Chondrocyte (in vitro differentiated cells): ENCODE data around the gene TMIE. TPM values are rescaled to one million over a fixed set of nuclear protein-coding genes. Genes with fewer than 3 reads are reported as not detected.

ENCODE experiments used
- DNase-seq: peaks from one replicate; pipeline ENCODE4 v3.0.0; 2021; ENCODE audit warnings: mixed read lengths, low spot score
- H3K27ac Mint-ChIP-seq: one replicate; pipeline ENCODE4 v1.8.0; 2021; ENCODE audit warnings: mild to moderate bottlenecking, moderate library complexity, mixed read lengths; ENCODE audit not compliant: unreplicated experiment
- H3K27me3 Mint-ChIP-seq: 2 replicates; pipeline ENCODE4 v1.8.0; 2021; ENCODE audit warnings: low read depth, mixed read lengths
- H3K36me3 Mint-ChIP-seq: 2 replicates; pipeline ENCODE4 v1.8.0; 2021; ENCODE audit warnings: low read depth, mixed read lengths
- H3K4me1 Mint-ChIP-seq: 2 replicates; pipeline ENCODE4 v1.8.0; 2021; ENCODE audit warnings: low read depth, mild to moderate bottlenecking, mixed read lengths
- H3K4me3 Mint-ChIP-seq: one replicate; pipeline ENCODE4 v1.8.0; 2021; ENCODE audit warnings: mild to moderate bottlenecking, moderate library complexity, mixed read lengths; ENCODE audit not compliant: unreplicated experiment
- H3K9me3 Mint-ChIP-seq: 2 replicates; pipeline ENCODE4 v1.8.0; 2021; ENCODE audit warnings: low read depth, mixed read lengths
- total RNA-seq: library from RNA; stranded (reverse); gene quantifications from 3 replicates; pipeline ENCODE4 v1.2.1, GENCODE V29; 2021
- TF ChIP-seq, protein P1 (sequence below): fragments of 200-600 bp; sonication (generic); IDR thresholded peaks from 2 replicates; pipeline ENCODE4 v1.5.0; 2021; ENCODE audit warnings: antibody characterized with exemption, mild to moderate bottlenecking, moderate library complexity

TMIE gene
- total RNA-seq, 1 donor from 2014 or later, result 0.25 TPM

DNA sequence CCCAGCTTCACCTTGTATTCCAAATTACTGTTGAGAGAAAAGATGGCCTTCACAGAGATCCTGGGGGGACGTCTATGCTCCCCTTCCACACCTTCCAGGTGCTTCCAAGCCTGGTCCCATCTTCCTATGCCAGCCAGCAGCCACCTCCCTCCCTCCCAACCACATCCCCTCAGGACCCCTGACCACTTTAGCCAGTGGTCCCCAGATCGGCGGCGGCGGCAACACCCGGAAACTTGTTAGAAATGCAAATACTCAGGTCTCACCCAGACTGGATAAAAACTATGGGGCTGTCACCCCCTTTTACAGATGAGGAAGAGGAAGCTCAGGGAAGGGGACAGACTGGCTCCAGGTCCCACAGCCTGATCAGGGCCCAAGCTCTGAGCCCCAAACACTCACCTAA is 54.5 kb downstream of the TMIE start:
- peaks cover 12% of the 10 kb centered on the region for H3K27me3 Mint-ChIP-seq
- no peak overlapping the region for H3K27ac Mint-ChIP-seq
- TF ChIP-seq, protein P1, sequence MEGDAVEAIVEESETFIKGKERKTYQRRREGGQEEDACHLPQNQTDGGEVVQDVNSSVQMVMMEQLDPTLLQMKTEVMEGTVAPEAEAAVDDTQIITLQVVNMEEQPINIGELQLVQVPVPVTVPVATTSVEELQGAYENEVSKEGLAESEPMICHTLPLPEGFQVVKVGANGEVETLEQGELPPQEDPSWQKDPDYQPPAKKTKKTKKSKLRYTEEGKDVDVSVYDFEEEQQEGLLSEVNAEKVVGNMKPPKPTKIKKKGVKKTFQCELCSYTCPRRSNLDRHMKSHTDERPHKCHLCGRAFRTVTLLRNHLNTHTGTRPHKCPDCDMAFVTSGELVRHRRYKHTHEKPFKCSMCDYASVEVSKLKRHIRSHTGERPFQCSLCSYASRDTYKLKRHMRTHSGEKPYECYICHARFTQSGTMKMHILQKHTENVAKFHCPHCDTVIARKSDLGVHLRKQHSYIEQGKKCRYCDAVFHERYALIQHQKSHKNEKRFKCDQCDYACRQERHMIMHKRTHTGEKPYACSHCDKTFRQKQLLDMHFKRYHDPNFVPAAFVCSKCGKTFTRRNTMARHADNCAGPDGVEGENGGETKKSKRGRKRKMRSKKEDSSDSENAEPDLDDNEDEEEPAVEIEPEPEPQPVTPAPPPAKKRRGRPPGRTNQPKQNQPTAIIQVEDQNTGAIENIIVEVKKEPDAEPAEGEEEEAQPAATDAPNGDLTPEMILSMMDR, result no peak
- H3K4me1 Mint-ChIP-seq, result no peaks in the 10 kb centered on the region
- no peak for DNase-seq
- no peak overlapping the region for H3K4me3 Mint-ChIP-seq
- H3K36me3 Mint-ChIP-seq, result no peaks in the 10 kb centered on the region
- no peaks in the 10 kb centered on the region for H3K9me3 Mint-ChIP-seq

- Mint-ChIP-seq H3K4me3 (no peak overlapping the region), H3K36me3 (no peaks in the 10 kb centered on the region), H3K27ac (no peak overlapping the region), H3K27me3 (peaks cover 8% of the 10 kb centered on the region), H3K4me1 (no peaks in the 10 kb centered on the region), H3K9me3 (no peaks in the 10 kb centered on the region)
- TF ChIP-seq, protein P1, result no peak
- DNase-seq, result no peak
Measured at GRCh38 chr3:46756642-46757041, 55.5 kb downstream of the TMIE start.

- no peaks in the 10 kb centered on the region for H3K4me1 Mint-ChIP-seq
- no peak overlapping the region for H3K27ac Mint-ChIP-seq
Measured at GRCh38 chr3:46759239-46760167, 58.3 kb downstream of the TMIE start.

More at GRCh38 chr3:46759239-46760167, 58.3 kb downstream of the TMIE start:
- H3K36me3 Mint-ChIP-seq, result peaks cover 7% of the 10 kb centered on the region
- peaks cover 6% of the 10 kb centered on the region for H3K27me3 Mint-ChIP-seq
- no peak for DNase-seq
- TF ChIP-seq, protein P1, result no peak
- H3K9me3 Mint-ChIP-seq, result peaks cover 18% of the 10 kb centered on the region
- no peak overlapping the region for H3K4me3 Mint-ChIP-seq

Other genes starting within 250 kb of the TMIE start
- not detected in 3 replicates for gene LTF, start 236.5 kb upstream of the TMIE start, total RNA-seq
- gene RTP3, start 203.4 kb upstream of the TMIE start, total RNA-seq, result not detected in 3 replicates
- gene LRRC2, start 135.1 kb upstream of the TMIE start, total RNA-seq, result 0.46 to 2.2 TPM (median 1.9 TPM) in 3 replicates
- gene FAM240A, start 88.9 kb upstream of the TMIE start, total RNA-seq, result not detected in 3 replicates
- gene ALS2CL, start 7.7 kb upstream of the TMIE start, total RNA-seq, result 1.4 to 5.2 TPM (median 3.6 TPM) in 3 replicates
- gene PRSS50, start 16.5 kb downstream of the TMIE start, total RNA-seq, result not detected in 3 replicates
- gene MYL3, start 162.1 kb downstream of the TMIE start, total RNA-seq, result 0.22 to 0.82 TPM in 2 of 3 replicates, not detected in the other
- gene PTH1R, start 176.3 kb downstream of the TMIE start, total RNA-seq, result 2.4 to 6.3 TPM (median 3.1 TPM) in 3 replicates